Body of pancreas (tissue), 4 donors: ENCODE results near the gene BRIP1.
"Not testable (repeated sequence)": the region's sequence is repeated elsewhere in the genome, so short reads cannot be mapped to it uniquely, and the experiment has no call there.

Experiments used
- POLR2A ChIP-seq, 3 donors: fragments of 450-650 bp; IDR thresholded peaks; one replicate each; pipeline ENCODE4 v1.6.1; 2016; ENCODE audit warnings: antibody characterized with exemption in 3 of 3, mild to moderate bottlenecking in 2 of 3
- TF ChIP-seq, protein P1 (sequence below), 7 experiments: fragments of 450-650 bp in 4 of 7; fragments of 200-600 bp in 3 of 7; sonication (generic) in 3 of 7; IDR thresholded peaks; one replicate each; pipeline ENCODE4 v1.5.1; 2016 to 2019; ENCODE audit warnings: antibody characterized with exemption in 7 of 7

- not testable (repeated sequence) for TF ChIP-seq POLR2A (IDR thresholded peaks at IDR 0.05)
- TF ChIP-seq, protein P1, sequence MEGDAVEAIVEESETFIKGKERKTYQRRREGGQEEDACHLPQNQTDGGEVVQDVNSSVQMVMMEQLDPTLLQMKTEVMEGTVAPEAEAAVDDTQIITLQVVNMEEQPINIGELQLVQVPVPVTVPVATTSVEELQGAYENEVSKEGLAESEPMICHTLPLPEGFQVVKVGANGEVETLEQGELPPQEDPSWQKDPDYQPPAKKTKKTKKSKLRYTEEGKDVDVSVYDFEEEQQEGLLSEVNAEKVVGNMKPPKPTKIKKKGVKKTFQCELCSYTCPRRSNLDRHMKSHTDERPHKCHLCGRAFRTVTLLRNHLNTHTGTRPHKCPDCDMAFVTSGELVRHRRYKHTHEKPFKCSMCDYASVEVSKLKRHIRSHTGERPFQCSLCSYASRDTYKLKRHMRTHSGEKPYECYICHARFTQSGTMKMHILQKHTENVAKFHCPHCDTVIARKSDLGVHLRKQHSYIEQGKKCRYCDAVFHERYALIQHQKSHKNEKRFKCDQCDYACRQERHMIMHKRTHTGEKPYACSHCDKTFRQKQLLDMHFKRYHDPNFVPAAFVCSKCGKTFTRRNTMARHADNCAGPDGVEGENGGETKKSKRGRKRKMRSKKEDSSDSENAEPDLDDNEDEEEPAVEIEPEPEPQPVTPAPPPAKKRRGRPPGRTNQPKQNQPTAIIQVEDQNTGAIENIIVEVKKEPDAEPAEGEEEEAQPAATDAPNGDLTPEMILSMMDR (IDR thresholded peaks at IDR 0.05): not testable (repeated sequence)
Measured at GRCh38 chr17:61727798-61728197, 135.5 kb downstream of the BRIP1 start.
